AG04450 (cell line): ENCODE results near the gene ERN1. TPM values are rescaled to one million over a fixed set of nuclear protein-coding genes. Genes with fewer than 3 reads are reported as not detected.

Experiments
- CTCF ChIA-PET: fragments of 300-600, 350-600 bp; formaldehyde crosslinking; extraction: SDS; loops from one replicate; lab custom pipeline; 2022; ENCODE audit warnings: antibody characterized with exemption, inconsistent platforms; lab: Charles Lee
- POLR2A ChIA-PET: fragments of 350-600 bp; formaldehyde crosslinking; extraction: SDS; loops from one replicate; lab custom pipeline; 2021; ENCODE audit warnings: antibody characterized with exemption, inconsistent platforms; lab: Yijun Ruan, JAX
- DNase-seq: peaks from one replicate; pipeline ENCODE4 v3.0.0-alpha.2; 2011; ENCODE audit warnings: low read depth, low spot score
- H3K27ac ChIP-seq: one replicate; pipeline ENCODE4 v1.5.1; 2012; ENCODE audit warnings: low read depth, low read length, control low read depth
- H3K27me3 ChIP-seq: one replicate; pipeline ENCODE4 v1.6.0; 2012; ENCODE audit warnings: low read length; ENCODE audit not compliant: control insufficient read depth, insufficient read depth
- H3K4me3 ChIP-seq: 2 replicates; pipeline ENCODE4 v1.5.1; 2011; ENCODE audit warnings: mild to moderate bottlenecking, low read depth, low read length, control low read depth
- H3K9me3 ChIP-seq: 2 replicates; pipeline ENCODE4 v1.5.1; 2012; ENCODE audit warnings: low read length; ENCODE audit not compliant: control insufficient read depth, insufficient read depth
- CTCF ChIP-seq: IDR thresholded peaks from 2 replicates; pipeline ENCODE4 v1.5.1; 2011; ENCODE audit warnings: low read depth, low read length, control low read depth, inconsistent platforms
- polyA plus RNA-seq: library from polyadenylated mRNA; depleted of rRNA; stranded (reverse); fragments of >200 nt; gene quantifications from 2 replicates; pipeline ENCODE4 v1.2.3, GENCODE V29; 2011

ERN1 gene
- polyA plus RNA-seq, 1 experiment, result 4.7 TPM

- Histone ChIP-seq H3K9me3 (no peaks in the 10 kb centered on the region), H3K27ac (no peak overlapping the region), H3K27me3 (no peaks in the 10 kb centered on the region), H3K4me3 (no peak overlapping the region)
- ChIA-PET POLR2A (no interaction called here), CTCF (interaction anchor here (8.4 kb wide), 1 partner anchor 72 kb away, joined by 92 read pairs; the partner anchor contains the start of gene ERN1)
- TF ChIP-seq CTCF, result no peak
- DNase-seq, result no peak
Observed at GRCh38 chr17:64060331-64060730, 69.6 kb downstream of the ERN1 start.

- CTCF ChIA-PET, result interaction anchor here (8.4 kb wide), 1 partner anchor 73 kb away, joined by 92 read pairs; the partner anchor contains the start of gene ERN1
- TF ChIP-seq CTCF, result no peak
- no peak for DNase-seq
- POLR2A ChIA-PET, result no interaction called here
- Histone ChIP-seq H3K9me3 (no peaks in the 10 kb centered on the region), H3K27me3 (no peaks in the 10 kb centered on the region), H3K4me3 (no peak overlapping the region), H3K27ac (no peak overlapping the region)
Observed at GRCh38 chr17:64059756-64060155, 70.2 kb downstream of the ERN1 start.

GRCh38 chr17:64058621-64059020 is 71.3 kb downstream of the ERN1 start:
- Histone ChIP-seq H3K4me3 (no peak overlapping the region), H3K27ac (no peak overlapping the region), H3K9me3 (no peaks in the 10 kb centered on the region), H3K27me3 (no peaks in the 10 kb centered on the region)
- no peak for TF ChIP-seq CTCF
- ChIA-PET POLR2A (no interaction called here), CTCF (interaction anchor here (0.8 to 0.9 kb wide), 2 partner anchors 75 to 139 kb away, joined by 3 to 4 read pairs; no protein-coding TSS in a partner anchor)
- no peak for DNase-seq

- TF ChIP-seq CTCF, result no peak
- no peaks in the 10 kb centered on the region for H3K9me3 ChIP-seq
- H3K4me3 ChIP-seq, result no peak overlapping the region
- no peak for DNase-seq
- H3K27me3 ChIP-seq, result no peaks in the 10 kb centered on the region
- ChIA-PET CTCF (interaction anchor here (0.5 to 1.3 kb wide), 4 partner anchors 30 to 200 kb away, joined by 3 to 4 read pairs (median 4); no protein-coding TSS in a partner anchor), POLR2A (no interaction called here)
- no peak overlapping the region for H3K27ac ChIP-seq
Observed at GRCh38 chr17:64057701-64058263, 72.2 kb downstream of the ERN1 start.

DNA sequence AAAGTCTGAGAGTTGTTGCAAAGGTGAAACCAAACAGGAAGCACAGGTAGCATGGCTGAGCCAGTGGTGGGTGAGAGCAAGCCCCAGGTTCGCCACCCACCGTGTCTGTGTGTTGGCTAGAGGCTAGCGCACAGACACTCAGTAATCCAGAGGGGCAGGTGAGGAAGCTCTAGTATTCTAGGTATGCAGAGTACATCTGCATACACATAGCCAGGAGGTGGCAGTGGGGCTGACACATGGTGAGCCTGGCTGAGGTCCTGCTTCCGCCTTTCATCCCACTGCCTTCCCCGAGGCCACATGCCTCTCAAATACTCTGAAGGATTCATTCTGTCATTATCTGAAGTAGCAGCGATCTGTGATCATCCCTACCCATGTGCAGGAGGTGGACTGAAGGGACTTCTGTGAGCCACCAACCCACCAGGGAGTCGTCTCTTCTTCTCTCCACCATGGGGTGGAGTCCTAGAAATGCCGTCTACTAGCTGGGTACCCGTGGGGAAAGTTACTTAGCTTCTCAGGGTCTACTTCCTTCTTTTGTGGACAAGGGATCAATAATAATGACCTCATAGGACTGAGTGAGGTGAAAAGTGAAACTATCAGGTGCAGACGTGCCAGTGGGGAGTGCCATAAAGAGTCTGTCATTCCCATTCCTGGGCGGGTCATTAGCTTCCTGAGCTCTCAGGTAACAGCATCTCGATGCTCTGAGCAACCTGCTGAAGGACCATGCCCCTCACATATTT is 73.5 kb downstream of the ERN1 start:
- TF ChIP-seq CTCF, result no peak
- Histone ChIP-seq H3K27ac (no peak overlapping the region), H3K4me3 (no peak overlapping the region), H3K27me3 (no peaks in the 10 kb centered on the region), H3K9me3 (no peaks in the 10 kb centered on the region)
- POLR2A ChIA-PET, result no interaction called here
- no peak for DNase-seq
- CTCF ChIA-PET, result interaction anchor here (0.5 to 2.2 kb wide), 4 partner anchors 9 to 77 kb away, joined by 3 to 15 read pairs (median 3); no protein-coding TSS in a partner anchor
